HCT116 (cell line): ENCODE results near the gene ODAPH.

Experiments
- CTCF ChIP-seq, 3 experiments: fragments of 200-600 bp in 1 of 3; sonication (generic) in 1 of 3; IDR thresholded peaks in 2 of 3; conservative IDR thresholded peaks in 1 of 3; 2 replicates each; pipeline ENCODE4 v1.5.1; 2012 to 2017; ENCODE audit warnings: low read depth in 2 of 3, low read length in 2 of 3, antibody characterized with exemption in 1 of 3, borderline replicate concordance in 1 of 3, control low read depth in 1 of 3, mild to moderate bottlenecking in 1 of 3, mixed read lengths in 1 of 3, mixed run types in 1 of 3, moderate library complexity in 1 of 3; ENCODE audit not compliant: insufficient read depth in 1 of 3
- EZH2 ChIP-seq: fragments of 200-600 bp; sonication (generic); IDR thresholded peaks from 2 replicates; pipeline ENCODE4 v1.6.1; 2017; ENCODE audit warnings: antibody characterized with exemption, mixed run types
- SRF ChIP-seq: IDR thresholded peaks from 2 replicates; pipeline ENCODE4 v1.6.1; 2012; ENCODE audit warnings: low read depth
- YY1 ChIP-seq: IDR thresholded peaks from 2 replicates; pipeline ENCODE4 v1.6.1; 2011; ENCODE audit warnings: low read length, low read depth, moderate library complexity, mild to moderate bottlenecking; ENCODE audit not compliant: insufficient replicate concordance; ENCODE audit errors: extremely low read depth

- TF ChIP-seq EZH2 (no peak), SRF (no peak), CTCF (IDR thresholded peaks at IDR 0.05 in 2 of 3, conservative IDR thresholded peaks at IDR 0.05 in 1 of 3; ENCODE audit: borderline replicate concordance in 1 of 3, insufficient read depth in 1 of 3, low read depth in 2 of 3, low read length in 2 of 3) (no peak), YY1 (no peak)
Measured at GRCh38 chr4:75552452-75552851, 3.4 kb upstream of the ODAPH start.
